Activated gamma-delta T cell treated with Interleukin-2 at 50 U/mL for 16 hours (primary cell): Measurements from ENCODE around the gene TP53I13.

Source experiments
- DNase-seq: peaks from one replicate; pipeline ENCODE4 v3.0.0-alpha.2; 2020

The TP53I13 gene

DNA sequence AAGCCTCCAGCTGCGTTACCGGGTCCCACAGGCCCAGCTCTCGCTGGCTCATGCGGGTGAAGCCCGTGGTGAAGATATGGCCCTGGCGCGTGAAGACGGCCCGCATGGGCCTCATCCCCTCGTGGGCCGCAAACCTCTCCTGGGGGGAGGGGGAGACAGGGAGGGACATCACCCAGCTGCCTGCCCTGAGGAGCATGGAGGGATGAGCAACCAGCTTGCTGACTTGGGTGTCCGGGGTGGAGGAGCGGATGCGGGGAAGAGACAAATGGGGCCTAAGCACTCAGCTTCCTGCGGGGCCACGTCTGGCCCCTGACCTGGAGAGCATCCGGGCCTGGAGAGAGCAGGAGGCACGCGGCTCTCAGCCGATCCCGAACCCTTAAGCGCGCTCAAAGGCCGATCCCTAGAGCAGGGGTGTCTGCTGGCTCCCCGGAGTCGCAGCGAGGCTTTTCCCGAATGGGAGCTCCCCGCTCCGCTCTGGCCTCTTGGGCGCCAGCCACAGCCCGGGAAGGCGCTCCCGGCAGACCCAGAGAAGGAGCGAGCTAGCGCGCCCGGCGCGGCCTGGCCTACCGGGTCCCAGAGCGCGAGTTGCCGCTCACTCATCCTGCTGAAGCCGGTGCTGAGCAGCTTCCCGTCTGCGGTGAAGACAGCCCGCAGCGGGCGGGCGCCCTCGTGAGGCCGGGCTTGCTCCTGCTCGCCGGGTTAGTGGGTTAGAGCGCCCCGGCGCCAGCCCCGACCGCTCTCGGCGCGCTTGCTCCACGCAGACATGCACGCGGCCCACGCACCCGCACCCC lies 49.2 kb downstream of the TP53I13 start:
- peak; percentile 83 for DNase-seq

DNA sequence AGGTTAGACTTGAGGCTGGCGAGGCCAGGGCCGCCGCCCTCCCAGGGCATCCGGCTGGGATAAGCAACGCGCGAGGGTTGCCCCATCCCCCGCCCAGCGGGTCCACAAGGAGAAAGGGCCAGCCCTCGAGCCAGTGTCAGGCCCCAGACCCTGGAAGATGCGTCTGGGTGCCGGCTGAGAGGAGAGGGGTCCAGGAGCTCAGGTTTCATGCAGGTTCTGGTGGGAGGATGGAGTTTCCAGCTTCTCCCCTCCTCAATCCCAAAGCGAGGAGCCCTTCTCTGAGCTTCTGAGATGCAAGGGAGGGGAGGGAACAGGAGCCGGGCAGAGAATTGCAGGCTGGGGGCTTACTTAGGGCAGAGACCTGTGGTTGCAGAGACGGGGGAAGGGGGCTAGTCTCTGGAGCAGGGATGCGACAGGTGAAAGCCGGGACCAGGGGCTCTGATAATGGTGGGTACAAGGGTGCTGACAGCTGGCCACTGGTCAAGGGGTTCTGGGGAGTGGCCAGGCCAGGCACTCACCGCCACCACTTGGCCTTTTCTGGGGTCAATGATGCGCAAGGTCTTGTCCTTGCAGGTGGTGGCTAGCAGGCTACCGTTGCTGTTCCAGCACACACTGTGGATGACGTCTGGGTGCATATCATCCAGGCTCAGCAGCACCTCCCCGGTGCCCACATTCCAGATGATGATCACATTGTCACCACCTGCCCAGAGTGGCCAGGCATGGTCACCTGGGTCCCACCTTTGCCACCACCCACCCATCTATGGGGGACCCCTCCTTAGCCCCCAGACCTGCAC lies 50.0 kb downstream of the TP53I13 start:
- DNase-seq = no peak

DNA sequence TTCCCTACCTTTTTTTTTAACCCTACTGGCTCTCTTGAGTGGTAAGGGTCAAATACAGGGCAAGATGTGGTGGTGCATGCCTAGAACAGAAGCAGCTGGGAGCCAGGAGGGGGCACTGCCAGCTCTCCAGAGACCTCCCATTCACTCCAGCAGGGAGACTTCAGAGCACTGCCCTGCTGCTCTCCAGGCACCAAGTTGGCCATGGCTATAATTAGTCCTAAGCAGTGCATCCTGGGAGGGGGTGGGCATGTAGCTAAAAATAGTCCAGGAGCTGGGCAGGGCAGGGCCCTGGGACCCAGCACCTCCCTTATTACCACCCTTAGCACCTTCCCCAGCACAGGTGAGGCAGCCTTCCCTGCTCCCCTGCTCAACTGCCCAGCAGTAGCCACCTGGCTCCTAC lies 50.8 kb downstream of the TP53I13 start:
- DNase-seq = no peak

DNA sequence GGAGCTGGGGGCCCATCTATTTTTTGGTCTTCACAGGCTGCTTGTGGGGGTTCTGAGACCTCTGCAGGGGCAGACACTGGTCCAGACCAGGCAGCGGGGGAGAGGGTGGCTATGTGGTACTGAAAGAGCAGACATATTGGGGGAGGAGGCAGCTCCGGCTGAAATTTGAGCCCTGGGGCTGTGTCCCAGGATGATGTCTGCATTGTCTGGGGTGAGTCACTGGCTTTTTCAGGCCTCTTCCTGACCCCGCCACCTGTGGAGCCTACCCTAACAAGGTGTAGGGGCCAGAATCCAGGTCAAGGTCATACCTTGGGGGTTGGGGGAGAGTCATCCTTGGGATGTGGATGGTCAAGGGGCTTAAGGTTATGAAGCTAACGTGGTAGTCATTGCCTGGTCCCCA lies 51.8 kb downstream of the TP53I13 start:
- DNase-seq = no peak

DNA sequence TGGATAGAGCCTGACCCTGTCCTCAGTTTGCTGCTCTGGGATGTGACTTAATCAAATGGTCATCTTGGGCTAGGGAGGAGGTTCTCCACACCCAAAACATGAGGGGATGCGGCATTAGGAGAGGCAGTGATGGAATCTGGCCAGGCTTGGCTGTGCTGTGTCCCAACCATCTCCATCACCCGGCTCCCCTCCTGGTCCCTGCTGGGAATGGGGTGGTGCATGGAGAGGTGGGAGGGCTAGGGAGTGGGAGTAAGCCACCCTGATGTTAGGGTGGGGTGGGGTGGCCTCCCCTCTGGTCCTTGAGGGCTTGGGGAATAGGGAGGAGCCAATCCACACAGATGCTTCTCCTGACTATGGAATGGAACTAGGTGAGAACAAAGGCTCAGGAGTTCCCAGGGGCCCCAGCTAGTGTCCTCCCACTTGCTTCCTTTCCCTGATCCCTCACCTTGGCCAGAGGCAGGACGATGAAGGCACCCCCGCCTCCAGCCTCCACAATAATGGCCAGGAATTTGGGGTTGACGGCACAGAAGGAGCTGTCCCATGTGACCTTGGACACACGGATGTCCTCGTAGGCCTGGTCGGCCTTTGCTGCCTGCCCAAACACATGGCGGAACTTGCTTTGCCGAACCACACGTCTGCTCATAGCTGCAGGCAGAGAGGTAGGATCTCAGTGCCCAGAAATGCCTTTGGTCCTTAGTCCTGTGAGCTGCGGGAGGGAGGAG lies 52.4 kb downstream of the TP53I13 start:
- DNase-seq = no peak

DNA sequence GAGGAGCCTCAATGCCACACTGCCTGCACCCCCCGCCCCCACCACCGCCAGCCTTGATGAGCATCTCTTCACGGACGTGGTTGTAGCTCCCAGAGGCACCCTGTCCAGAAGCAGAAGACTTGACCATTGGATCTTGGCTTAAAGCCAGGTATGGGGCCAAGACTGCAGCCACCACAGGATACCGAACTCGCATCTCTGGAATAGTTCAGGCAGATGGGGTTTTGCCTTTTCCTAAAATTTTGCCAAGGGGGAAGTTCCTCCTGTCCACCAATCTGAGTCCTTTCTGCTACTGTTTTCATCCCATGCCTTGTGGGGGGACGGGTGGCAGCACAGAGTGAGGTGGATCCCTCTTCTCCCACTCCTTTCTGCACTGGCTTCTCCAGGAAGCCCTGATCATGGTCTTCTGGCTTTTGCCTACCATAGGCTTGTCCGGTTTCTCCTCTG lies 53.3 kb downstream of the TP53I13 start:
- no peak for DNase-seq
